Uterus (tissue), 2 donors: ENCODE data around the gene MLXIP.

Source experiments
- POLR2A ChIP-seq, 2 donors: fragments of 450-650 bp; IDR thresholded peaks; one replicate each; pipeline ENCODE4 v1.6.1; 2016; ENCODE audit warnings: antibody characterized with exemption in 2 of 2, mild to moderate bottlenecking in 1 of 2, moderate library complexity in 1 of 2
- TF ChIP-seq, protein P1 (sequence below), 4 experiments: fragments of 200-600 bp in 2 of 4; fragments of 450-650 bp in 2 of 4; sonication (generic) in 2 of 4; IDR thresholded peaks; one replicate each; pipeline ENCODE4 v1.5.1; 2016 to 2019; ENCODE audit warnings: antibody characterized with exemption in 4 of 4, mild to moderate bottlenecking in 2 of 4, moderate library complexity in 1 of 4

DNA sequence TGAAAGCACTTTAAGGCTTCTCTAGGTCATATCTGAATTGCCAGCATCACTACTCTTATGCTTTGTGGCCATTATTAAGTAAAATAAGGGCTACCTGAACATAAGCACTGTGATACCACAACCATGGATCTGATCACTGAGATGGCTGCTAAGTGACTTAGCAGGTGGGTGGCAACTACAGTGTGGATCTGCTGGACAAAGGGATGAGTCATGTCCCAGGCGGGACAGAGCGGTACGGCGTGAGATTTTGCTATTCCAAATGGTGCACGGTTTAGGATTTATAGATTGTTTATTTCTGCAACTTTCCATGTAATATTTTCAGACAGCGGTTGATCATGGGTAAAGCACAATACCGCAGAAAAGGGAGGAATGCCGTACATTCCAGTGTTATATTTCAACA is 39.4 kb downstream of the MLXIP start:
- TF ChIP-seq, protein P1, sequence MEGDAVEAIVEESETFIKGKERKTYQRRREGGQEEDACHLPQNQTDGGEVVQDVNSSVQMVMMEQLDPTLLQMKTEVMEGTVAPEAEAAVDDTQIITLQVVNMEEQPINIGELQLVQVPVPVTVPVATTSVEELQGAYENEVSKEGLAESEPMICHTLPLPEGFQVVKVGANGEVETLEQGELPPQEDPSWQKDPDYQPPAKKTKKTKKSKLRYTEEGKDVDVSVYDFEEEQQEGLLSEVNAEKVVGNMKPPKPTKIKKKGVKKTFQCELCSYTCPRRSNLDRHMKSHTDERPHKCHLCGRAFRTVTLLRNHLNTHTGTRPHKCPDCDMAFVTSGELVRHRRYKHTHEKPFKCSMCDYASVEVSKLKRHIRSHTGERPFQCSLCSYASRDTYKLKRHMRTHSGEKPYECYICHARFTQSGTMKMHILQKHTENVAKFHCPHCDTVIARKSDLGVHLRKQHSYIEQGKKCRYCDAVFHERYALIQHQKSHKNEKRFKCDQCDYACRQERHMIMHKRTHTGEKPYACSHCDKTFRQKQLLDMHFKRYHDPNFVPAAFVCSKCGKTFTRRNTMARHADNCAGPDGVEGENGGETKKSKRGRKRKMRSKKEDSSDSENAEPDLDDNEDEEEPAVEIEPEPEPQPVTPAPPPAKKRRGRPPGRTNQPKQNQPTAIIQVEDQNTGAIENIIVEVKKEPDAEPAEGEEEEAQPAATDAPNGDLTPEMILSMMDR (IDR thresholded peaks at IDR 0.05), result no peak
- no peak for TF ChIP-seq POLR2A (IDR thresholded peaks at IDR 0.05)
